Activated CD4-positive, alpha-beta memory T cell treated with anti-CD3 and anti-CD28 coated beads, Interleukin-2, amount 10 ng/mL, durations not matched to agents 7 days and 5 days (primary cell): ENCODE measurements around the gene SLC16A10. TPM values are rescaled to one million over a fixed set of nuclear protein-coding genes. Genes with fewer than 3 reads are reported as not detected.
"Not testable (repeated sequence)": the region's sequence is repeated elsewhere in the genome, so short reads cannot be mapped to it uniquely, and the experiment has no call there.

Experiments
- CTCF ChIA-PET: fragments of 350-600 bp; sonication (Branson Sonifier 250); formaldehyde crosslinking; loops from one replicate; lab custom pipeline; 2021; ENCODE audit warnings: antibody characterized with exemption, inconsistent platforms; lab: Charles Lee
- POLR2A ChIA-PET: fragments of 350-600 bp; sonication (Branson Sonifier 250); formaldehyde crosslinking; loops from one replicate; lab custom pipeline; 2021; ENCODE audit warnings: antibody characterized with exemption; lab: Charles Lee
- DNase-seq: peaks from one replicate; pipeline ENCODE4 v3.0.0-alpha.2; 2020
- H3K27ac Mint-ChIP-seq: one replicate; pipeline ENCODE4 v1.8.0; 2021; ENCODE audit warnings: mild to moderate bottlenecking, mixed read lengths
- H3K27me3 Mint-ChIP-seq: one replicate; pipeline ENCODE4 v1.8.0; 2021; ENCODE audit warnings: mixed read lengths
- H3K36me3 Mint-ChIP-seq: one replicate; pipeline ENCODE4 v1.8.0; 2021; ENCODE audit warnings: low read depth, mixed read lengths
- H3K4me1 Mint-ChIP-seq: one replicate; pipeline ENCODE4 v1.8.0; 2021; ENCODE audit warnings: mixed read lengths
- H3K4me3 Mint-ChIP-seq: one replicate; pipeline ENCODE4 v1.8.0; 2021; ENCODE audit warnings: mild to moderate bottlenecking, mixed read lengths
- H3K9me3 Mint-ChIP-seq: one replicate; pipeline ENCODE4 v1.8.0; 2021; ENCODE audit warnings: mixed read lengths
- total RNA-seq, 2 experiments: library from RNA; stranded (reverse); gene quantifications; one replicate each; pipeline ENCODE4 v1.2.3, GENCODE V29; 2021

Gene SLC16A10
- total RNA-seq, 2 experiments from 2014 or later: 1.2 to 1.4 TPM

DNA sequence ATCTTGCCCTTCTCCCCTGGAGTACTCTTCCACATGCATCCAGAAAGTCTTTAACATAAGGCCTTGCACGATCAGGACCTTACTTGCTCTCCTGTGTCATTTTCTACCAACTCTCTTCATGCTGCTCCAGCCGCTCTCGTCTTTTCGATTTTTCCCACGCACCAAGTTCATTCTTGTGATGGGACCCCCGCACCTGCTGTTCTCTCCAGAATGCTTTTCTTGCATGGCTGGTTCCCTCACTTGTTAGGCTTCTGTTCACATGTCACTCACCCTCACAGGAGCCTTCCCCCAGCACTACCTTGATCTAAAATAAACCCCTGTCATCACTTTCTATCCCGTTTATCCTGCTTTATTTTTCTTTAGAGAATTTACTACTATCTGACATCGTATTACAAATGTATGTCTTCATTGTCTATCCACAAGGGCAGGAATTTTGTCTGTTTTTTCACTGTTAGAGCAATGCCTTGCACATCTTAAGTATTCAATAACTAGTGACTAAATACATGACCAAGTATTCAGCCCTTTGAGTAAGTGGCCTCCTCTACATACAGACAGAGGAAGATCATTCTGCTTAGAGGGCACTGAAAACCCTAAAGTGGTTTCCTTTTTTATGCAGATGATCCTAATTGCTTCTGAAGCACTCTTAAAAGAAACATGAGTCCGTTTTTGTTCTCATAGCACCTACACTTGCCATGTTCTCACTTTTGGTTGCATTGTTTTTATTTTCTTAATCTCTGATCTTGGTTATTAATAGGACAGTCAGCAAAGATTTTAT is 166.9 kb downstream of the SLC16A10 start:
- no peak overlapping the region for H3K27ac Mint-ChIP-seq
- peaks cover 32% of the 10 kb centered on the region for H3K27me3 Mint-ChIP-seq
- ChIA-PET POLR2A (interaction anchor here (0.7 kb wide), 1 partner anchor 187 kb away, joined by 3 read pairs; no protein-coding TSS in a partner anchor), CTCF (no interaction called here)
- peaks cover 9% of the 10 kb centered on the region for H3K4me1 Mint-ChIP-seq
- DNase-seq: no peak
- no peaks in the 10 kb centered on the region for H3K9me3 Mint-ChIP-seq
- H3K4me3 Mint-ChIP-seq: no peak overlapping the region
- no peaks in the 10 kb centered on the region for H3K36me3 Mint-ChIP-seq

DNA sequence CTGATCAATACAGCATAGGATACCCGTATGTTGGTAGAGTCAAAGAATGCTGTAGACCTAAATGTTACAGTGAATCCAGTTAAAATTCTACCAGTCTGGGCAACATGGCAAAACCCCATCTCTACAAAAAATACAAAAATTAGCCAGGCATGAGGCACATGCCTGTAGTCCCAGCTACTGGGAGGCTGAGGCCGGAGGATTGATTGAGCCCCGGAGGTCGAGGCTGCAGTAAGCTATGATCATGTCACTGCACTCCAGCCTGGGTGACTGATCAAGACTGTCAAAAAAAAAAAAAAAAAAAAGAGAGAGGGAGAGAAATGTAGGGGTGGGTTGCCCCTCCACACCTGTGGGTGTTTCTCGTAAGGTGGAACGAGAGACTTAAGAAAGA is 167.5 kb downstream of the SLC16A10 start:
- ChIA-PET CTCF (no interaction called here), POLR2A (interaction anchor here (0.7 kb wide), 1 partner anchor 187 kb away, joined by 3 read pairs; no protein-coding TSS in a partner anchor)
- no peak overlapping the region for H3K4me3 Mint-ChIP-seq
- H3K27me3 Mint-ChIP-seq: peaks cover 29% of the 10 kb centered on the region
- H3K4me1 Mint-ChIP-seq: peaks cover 9% of the 10 kb centered on the region
- no peaks in the 10 kb centered on the region for H3K9me3 Mint-ChIP-seq
- no peak overlapping the region for H3K27ac Mint-ChIP-seq
- no peaks in the 10 kb centered on the region for H3K36me3 Mint-ChIP-seq
- no peak for DNase-seq

DNA sequence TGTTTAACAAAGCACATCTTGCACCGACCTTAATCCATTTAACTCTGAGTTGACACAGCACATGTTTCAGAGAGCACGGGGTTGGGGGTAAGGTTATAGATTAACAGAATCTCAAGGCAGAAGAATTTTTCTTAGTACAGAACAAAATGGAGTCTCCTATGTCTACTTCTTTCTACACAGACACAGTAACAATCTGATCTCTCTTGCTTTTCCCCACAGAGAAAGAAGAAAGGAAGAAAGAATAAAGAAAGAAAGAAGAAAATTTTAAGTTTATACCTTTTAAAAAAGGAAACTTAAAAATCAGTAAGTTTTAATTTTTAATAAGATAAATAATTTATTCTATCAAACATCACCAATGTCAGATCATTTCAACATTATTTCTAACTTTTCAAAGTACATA is 168.5 kb downstream of the SLC16A10 start:
- Mint-ChIP-seq H3K27me3 (peaks cover 26% of the 10 kb centered on the region), H3K4me1 (peaks cover 18% of the 10 kb centered on the region)
- H3K4me3 Mint-ChIP-seq, POLR2A ChIA-PET, H3K36me3 Mint-ChIP-seq, DNase-seq, H3K27ac Mint-ChIP-seq, H3K9me3 Mint-ChIP-seq: not testable (repeated sequence)
- CTCF ChIA-PET: interaction anchor here (0.7 kb wide), 3 partner anchors 262 to 831 kb away, joined by 3 to 4 read pairs (median 3); partner anchors contain the start of gene TUBE1

DNA sequence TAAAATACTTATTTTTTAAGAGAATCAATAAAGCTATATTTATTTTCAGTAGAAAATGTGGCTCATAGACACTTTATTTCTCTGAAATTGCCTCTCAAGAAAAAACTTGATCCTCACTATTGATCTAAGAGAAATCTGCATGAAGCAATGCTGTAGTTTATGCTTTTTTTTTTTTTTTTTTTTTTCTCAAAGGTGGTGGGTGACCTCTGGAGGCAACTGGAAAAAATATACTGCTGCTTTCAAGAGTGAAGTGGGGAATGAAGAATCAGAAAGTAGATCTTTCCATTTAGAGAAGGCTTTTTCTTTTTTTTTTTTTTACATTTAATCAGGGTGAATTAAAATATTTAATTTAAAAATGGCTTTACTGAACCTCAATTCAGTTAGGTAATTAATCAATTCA is 169.3 kb downstream of the SLC16A10 start:
- no peak overlapping the region for H3K4me3 Mint-ChIP-seq

DNA sequence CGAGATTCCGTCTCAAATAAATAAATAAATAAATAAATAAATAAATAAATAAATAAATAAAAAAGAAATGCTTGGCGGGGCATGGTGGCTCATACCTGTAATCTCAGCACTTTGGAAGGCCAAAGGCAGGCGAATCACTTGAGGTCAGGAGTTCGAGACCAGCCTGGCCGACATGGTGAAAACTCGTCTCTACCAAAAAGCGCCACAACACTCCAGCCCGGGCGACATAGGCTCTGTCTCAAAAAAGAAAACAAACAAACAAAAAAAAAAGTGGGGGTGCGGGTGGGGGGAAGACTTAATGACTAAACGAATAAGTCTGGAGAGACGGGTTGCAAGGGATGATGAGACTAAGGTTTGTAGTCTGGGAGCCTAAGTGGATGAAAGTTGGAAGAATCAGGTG is 170.7 kb downstream of the SLC16A10 start:
- H3K27ac Mint-ChIP-seq: no peak overlapping the region
- CTCF ChIA-PET: interaction anchor here (0.7 to 2.7 kb wide), 18 partner anchors 18 to 905 kb away, joined by 3 to 101 read pairs (median 7); partner anchors contain the start of genes REV3L and TRAF3IP2
- no peak for DNase-seq
- peaks cover 26% of the 10 kb centered on the region for H3K27me3 Mint-ChIP-seq
- no peaks in the 10 kb centered on the region for H3K9me3 Mint-ChIP-seq
- POLR2A ChIA-PET: interaction anchor here (1.4 to 2.6 kb wide), 4 partner anchors 221 to 905 kb away, joined by 5 to 40 read pairs (median 22); partner anchors contain the start of gene REV3L
- H3K36me3 Mint-ChIP-seq: peaks cover 8% of the 10 kb centered on the region
- H3K4me1 Mint-ChIP-seq: peaks cover 28% of the 10 kb centered on the region
- no peak overlapping the region for H3K4me3 Mint-ChIP-seq

More for the DNA sequence above, 169.3 kb downstream of the SLC16A10 start:
- DNase-seq: no peak
- no peak overlapping the region for H3K27ac Mint-ChIP-seq
- H3K4me1 Mint-ChIP-seq: peaks cover 22% of the 10 kb centered on the region
- POLR2A ChIA-PET: no interaction called here
- CTCF ChIA-PET: interaction anchor here (0.7 kb wide), 3 partner anchors 261 to 830 kb away, joined by 3 to 4 read pairs (median 3); partner anchors contain the start of gene TUBE1
- no peaks in the 10 kb centered on the region for H3K9me3 Mint-ChIP-seq
- no peaks in the 10 kb centered on the region for H3K36me3 Mint-ChIP-seq
- peaks cover 26% of the 10 kb centered on the region for H3K27me3 Mint-ChIP-seq

DNA sequence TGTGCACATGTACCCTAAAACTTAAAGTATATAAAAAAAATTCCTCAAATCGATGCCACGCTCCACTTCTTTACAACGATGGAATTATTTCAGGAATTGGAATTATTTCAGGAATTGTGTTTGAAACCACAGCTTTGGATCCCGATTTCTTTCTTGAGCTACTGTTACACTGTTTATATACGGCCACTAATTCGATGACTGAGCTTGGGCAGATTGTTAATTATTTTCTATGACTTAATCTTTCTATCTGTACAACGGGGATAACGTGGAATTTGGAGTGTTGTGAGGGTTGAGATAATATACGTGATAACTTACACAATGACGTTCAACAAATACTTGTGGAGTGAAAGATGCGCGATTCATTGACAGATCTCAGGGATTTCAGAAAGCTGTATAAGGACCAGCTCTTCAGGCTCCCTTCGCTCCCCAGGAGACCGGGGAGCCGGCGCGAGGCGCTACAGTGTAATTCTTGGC is 171.3 kb downstream of the SLC16A10 start:
- H3K4me1 Mint-ChIP-seq: peaks cover 28% of the 10 kb centered on the region
- POLR2A ChIA-PET: interaction anchor here (0.6 to 2.6 kb wide), 32 partner anchors 8 to 905 kb away, joined by 3 to 40 read pairs (median 4); partner anchors contain the start of genes CDK19, REV3L, RPF2 and TRAF3IP2

DNA sequence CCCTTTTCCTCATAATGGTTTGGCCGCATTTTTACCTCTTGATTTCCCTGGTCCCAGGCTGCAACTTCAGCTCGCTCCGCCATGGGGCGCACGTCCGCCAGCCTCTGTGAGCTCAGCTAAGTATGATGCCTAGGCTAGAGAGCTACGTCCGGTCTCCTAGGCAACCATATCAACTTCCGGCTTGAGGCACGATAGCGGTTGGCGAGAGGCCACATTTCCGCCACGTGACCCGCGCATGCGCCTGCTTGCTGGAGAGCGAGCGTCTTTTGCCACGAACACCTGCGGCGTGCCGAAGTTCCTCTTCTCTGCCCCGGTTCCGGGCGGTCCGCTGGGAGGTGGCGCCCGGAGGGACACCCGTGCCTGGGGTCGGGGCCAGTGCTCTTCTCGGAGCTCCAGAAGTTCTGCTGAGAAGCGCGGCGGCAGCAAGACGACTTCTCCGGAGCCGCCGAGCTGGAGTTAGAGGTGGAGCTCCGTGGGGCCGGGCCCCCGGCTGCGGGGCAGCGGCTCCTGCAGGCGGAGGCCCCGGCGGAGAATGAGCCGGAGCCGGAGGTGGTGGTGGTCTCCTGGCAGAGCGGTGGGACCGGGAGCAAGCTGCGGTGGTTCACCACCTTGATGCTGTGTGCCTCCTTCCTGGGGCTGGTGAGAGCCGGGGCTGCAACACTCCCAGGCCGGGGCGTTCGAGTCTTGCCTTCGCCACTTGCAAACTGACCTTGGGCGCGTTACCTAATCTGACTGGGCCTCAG is 172.0 kb downstream of the SLC16A10 start:
- ChIA-PET POLR2A (interaction anchor here (0.6 to 2.6 kb wide), 37 partner anchors 8 to 904 kb away, joined by 3 to 40 read pairs (median 3); partner anchors contain the start of genes CDK19, REV3L, RPF2 and TRAF3IP2), CTCF (interaction anchor here (0.7 to 2.7 kb wide), 76 partner anchors 9 to 903 kb away, joined by 3 to 101 read pairs (median 4); partner anchors contain the start of genes CDK19, FAM229B, REV3L and TRAF3IP2)
- Mint-ChIP-seq H3K27me3 (peaks cover 18% of the 10 kb centered on the region), H3K4me3 (peak overlapping the region; percentile 76), H3K27ac (peak overlapping the region; percentile 73), H3K36me3 (peaks cover 13% of the 10 kb centered on the region), H3K9me3 (no peaks in the 10 kb centered on the region), H3K4me1 (peaks cover 31% of the 10 kb centered on the region)
- peak; percentile 99 for DNase-seq

More for the DNA sequence above, 171.3 kb downstream of the SLC16A10 start:
- Mint-ChIP-seq H3K27me3 (peaks cover 24% of the 10 kb centered on the region), H3K9me3 (no peaks in the 10 kb centered on the region), H3K27ac (peak overlapping the region; percentile 73), H3K4me3 (peak overlapping the region; percentile 76), H3K36me3 (peaks cover 9% of the 10 kb centered on the region)
- no peak for DNase-seq
- CTCF ChIA-PET: interaction anchor here (0.7 to 2.7 kb wide), 74 partner anchors 8 to 904 kb away, joined by 3 to 101 read pairs (median 4); partner anchors contain the start of genes CDK19, FAM229B, REV3L and TRAF3IP2

DNA sequence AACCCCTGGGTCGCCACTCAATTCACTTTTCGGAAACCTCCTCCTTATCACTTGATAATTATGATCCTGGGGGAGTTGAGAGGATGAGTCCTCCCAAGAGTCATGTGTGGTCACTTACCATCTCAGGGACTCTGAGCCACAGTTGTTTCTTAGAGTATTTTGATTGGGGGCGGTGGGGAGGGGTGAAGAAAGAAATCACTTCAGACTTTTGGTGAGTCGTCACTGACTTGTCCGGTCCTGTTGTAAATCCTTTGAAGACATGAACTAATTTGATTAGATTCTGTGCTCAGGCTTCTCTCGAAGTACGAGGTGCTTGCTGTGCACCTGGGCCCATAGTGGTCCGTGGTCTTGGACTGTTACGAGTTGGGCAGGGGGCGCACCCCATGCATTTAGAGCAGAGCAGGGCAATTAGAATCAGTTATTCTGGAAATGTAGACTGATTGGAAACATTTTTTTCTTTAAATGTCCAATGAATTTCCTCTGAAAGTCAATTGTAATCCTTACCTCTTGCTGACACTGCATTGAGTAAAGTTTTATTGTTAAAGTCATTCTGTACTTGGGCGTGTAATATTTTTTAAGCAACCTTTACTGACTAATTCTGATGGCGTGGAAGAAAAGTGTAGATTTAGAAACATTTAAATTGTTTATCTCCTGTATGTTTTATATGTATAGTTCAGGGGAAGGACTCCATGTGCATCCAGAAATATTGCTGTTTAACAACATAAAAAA is 173.4 kb downstream of the SLC16A10 start:
- no peak for DNase-seq
- ChIA-PET POLR2A (interaction anchor here (2.4 to 2.6 kb wide), 2 partner anchors 218 to 223 kb away, joined by 37 to 40 read pairs; partner anchors contain the start of gene REV3L), CTCF (interaction anchor here (2.7 kb wide), 1 partner anchor 223 kb away, joined by 33 read pairs; the partner anchor contains the start of gene REV3L)
- peaks cover 16% of the 10 kb centered on the region for H3K36me3 Mint-ChIP-seq
- H3K9me3 Mint-ChIP-seq: no peaks in the 10 kb centered on the region
- peaks cover 31% of the 10 kb centered on the region for H3K4me1 Mint-ChIP-seq
- H3K27ac Mint-ChIP-seq: no peak overlapping the region
- H3K27me3 Mint-ChIP-seq: peaks cover 12% of the 10 kb centered on the region
- H3K4me3 Mint-ChIP-seq: peak overlapping the region; percentile 76

DNA sequence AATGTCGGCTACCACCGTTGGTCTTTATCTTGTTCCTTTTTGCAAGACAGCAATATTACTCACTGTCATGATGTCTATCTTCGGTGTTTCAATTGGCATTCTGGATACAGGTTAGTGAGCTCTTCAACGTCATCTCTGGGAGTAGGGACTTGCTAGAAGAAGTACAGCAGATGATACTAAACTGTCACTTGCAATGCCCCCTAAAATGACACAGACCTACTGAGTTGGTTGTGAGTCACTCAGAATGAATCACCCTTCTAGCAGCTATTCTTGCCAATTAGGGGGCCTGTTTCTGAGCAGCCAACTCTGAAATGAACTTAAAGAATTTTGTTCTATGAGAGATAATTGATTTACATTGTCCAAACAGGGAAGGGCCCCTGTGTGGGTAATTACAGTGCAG is 176.5 kb downstream of the SLC16A10 start:
- H3K27ac Mint-ChIP-seq: no peak overlapping the region
- H3K9me3 Mint-ChIP-seq: no peaks in the 10 kb centered on the region
- peaks cover 34% of the 10 kb centered on the region for H3K4me1 Mint-ChIP-seq
- POLR2A ChIA-PET: no interaction called here
- CTCF ChIA-PET: no interaction called here
- no peak for DNase-seq
- H3K36me3 Mint-ChIP-seq: peaks cover 41% of the 10 kb centered on the region
- H3K4me3 Mint-ChIP-seq: no peak overlapping the region
- no peaks in the 10 kb centered on the region for H3K27me3 Mint-ChIP-seq

DNA sequence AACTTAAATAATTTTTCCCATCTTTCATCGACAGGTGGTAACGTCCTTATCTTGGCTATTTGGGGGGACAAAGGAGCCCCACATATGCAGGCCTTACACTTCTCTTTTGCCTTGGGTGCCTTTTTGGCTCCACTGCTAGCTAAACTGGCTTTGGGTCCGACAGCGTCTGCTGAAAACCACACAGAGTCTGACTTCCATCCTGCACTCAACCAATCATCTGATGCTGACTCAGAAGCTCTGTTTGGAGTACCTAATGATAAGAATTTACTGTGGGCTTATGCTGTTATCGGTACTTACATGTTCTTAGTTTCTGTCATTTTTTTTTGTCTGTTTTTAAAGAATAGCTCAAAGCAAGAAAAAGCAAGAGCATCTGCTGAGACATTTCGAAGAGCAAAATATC is 178.5 kb downstream of the SLC16A10 start:
- Mint-ChIP-seq H3K27me3 (no peaks in the 10 kb centered on the region), H3K36me3 (peaks cover 51% of the 10 kb centered on the region), H3K27ac (no peak overlapping the region), H3K9me3 (peaks cover 3% of the 10 kb centered on the region), H3K4me3 (no peak overlapping the region), H3K4me1 (peaks cover 21% of the 10 kb centered on the region)
- POLR2A ChIA-PET: no interaction called here
- CTCF ChIA-PET: interaction anchor here (2.3 kb wide), 1 partner anchor 213 kb away, joined by 9 read pairs; no protein-coding TSS in a partner anchor
- DNase-seq: no peak

DNA sequence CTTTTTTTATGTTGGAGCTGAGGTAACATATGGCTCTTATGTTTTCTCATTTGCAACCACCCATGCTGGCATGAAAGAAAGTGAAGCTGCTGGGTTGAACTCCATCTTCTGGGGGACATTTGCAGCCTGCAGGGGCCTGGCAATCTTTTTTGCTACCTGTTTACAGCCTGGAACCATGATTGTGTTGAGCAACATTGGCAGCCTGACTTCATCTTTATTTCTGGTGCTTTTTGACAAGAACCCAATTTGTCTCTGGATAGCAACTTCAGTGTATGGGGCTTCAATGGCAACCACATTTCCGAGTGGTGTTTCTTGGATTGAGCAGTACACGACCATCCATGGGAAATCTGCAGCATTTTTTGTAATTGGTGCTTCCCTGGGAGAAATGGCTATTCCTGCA is 179.0 kb downstream of the SLC16A10 start:
- no peak for DNase-seq
- Mint-ChIP-seq H3K27me3 (no peaks in the 10 kb centered on the region), H3K9me3 (peaks cover 3% of the 10 kb centered on the region), H3K4me1 (peaks cover 17% of the 10 kb centered on the region), H3K36me3 (peaks cover 52% of the 10 kb centered on the region), H3K27ac (no peak overlapping the region), H3K4me3 (no peak overlapping the region)
- POLR2A ChIA-PET: no interaction called here
- CTCF ChIA-PET: interaction anchor here (2.3 kb wide), 1 partner anchor 212 kb away, joined by 9 read pairs; no protein-coding TSS in a partner anchor
